ENCODE measurements around the gene PPP4R3A.

DNA sequence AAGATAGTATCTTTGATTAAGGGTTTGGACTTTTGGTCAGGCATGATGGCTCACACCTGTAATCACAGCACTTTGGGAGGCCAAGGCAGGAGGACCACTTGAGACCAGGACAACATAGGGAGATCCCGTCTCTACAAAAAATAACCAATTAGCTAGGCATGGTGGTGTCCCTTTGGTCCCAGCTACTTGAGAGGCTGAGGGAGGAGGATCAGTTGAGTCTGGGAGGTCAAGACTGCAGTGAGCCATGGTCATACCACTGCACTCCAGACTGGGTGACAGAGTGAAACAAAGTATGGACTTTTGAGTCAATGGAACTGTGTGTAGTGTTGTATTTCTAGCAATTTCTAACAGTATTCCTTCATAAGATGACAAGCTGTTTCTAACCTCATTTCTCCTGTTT, 53.8 kb downstream of the PPP4R3A start:
- no peak for TF ChIP-seq REST (IDR thresholded peaks at IDR 0.05; ENCODE audit: low read depth)
- TF ChIP-seq TCF12 (IDR thresholded peaks at IDR 0.05; ENCODE audit: low read depth): no peak
- no peak for TF ChIP-seq YY1 (IDR thresholded peaks at IDR 0.05; ENCODE audit: low read depth)
- TF ChIP-seq NFIC (IDR thresholded peaks at IDR 0.05): no peak
- TF ChIP-seq FOXM1 (IDR thresholded peaks at IDR 0.05; ENCODE audit: borderline replicate concordance, low read depth): no peak
- TF ChIP-seq, protein P1, sequence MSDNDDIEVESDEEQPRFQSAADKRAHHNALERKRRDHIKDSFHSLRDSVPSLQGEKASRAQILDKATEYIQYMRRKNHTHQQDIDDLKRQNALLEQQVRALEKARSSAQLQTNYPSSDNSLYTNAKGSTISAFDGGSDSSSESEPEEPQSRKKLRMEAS (IDR thresholded peaks at IDR 0.05): no peak
- TF ChIP-seq, protein P2, sequence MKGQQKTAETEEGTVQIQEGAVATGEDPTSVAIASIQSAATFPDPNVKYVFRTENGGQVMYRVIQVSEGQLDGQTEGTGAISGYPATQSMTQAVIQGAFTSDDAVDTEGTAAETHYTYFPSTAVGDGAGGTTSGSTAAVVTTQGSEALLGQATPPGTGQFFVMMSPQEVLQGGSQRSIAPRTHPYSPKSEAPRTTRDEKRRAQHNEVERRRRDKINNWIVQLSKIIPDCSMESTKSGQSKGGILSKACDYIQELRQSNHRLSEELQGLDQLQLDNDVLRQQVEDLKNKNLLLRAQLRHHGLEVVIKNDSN (IDR thresholded peaks at IDR 0.05): no peak
- no peak for TF ChIP-seq EGR1 (IDR thresholded peaks at IDR 0.05)
- TF ChIP-seq ZBTB7A (IDR thresholded peaks at IDR 0.05; ENCODE audit: low read depth): no peak
- TF ChIP-seq EP300 (IDR thresholded peaks at IDR 0.05; ENCODE audit: borderline replicate concordance): no peak
- no peak for TF ChIP-seq TAF1 (IDR thresholded peaks at IDR 0.05; ENCODE audit: low read depth)
- no peak for TF ChIP-seq CEBPB (IDR thresholded peaks at IDR 0.05)
- TF ChIP-seq CREB1 (IDR thresholded peaks at IDR 0.05; ENCODE audit: low read depth): no peak
